Ishikawa (cell line): Measurements from ENCODE around the gene BCL2L15.

Experiments
- CEBPB ChIP-seq: IDR thresholded peaks from 2 replicates; pipeline ENCODE4 v1.6.1; 2012
- EP300 ChIP-seq: IDR thresholded peaks from 2 replicates; pipeline ENCODE4 v1.6.1; 2012; ENCODE audit warnings: borderline replicate concordance
- RAD21 ChIP-seq: IDR thresholded peaks from 2 replicates; pipeline ENCODE4 v1.6.1; 2012; ENCODE audit warnings: low read depth
- TEAD4 ChIP-seq: IDR thresholded peaks from 2 replicates; pipeline ENCODE4 v1.6.1; 2012
- YY1 ChIP-seq: IDR thresholded peaks from 2 replicates; pipeline ENCODE4 v1.6.1; 2012; ENCODE audit warnings: low read depth
- TF ChIP-seq, protein P1 (sequence below): IDR thresholded peaks from 2 replicates; pipeline ENCODE4 v1.6.1; 2012
- TF ChIP-seq, protein P2 (sequence below): IDR thresholded peaks from 2 replicates; pipeline ENCODE4 v1.6.1; 2012; ENCODE audit warnings: low read depth, mild to moderate bottlenecking

DNA sequence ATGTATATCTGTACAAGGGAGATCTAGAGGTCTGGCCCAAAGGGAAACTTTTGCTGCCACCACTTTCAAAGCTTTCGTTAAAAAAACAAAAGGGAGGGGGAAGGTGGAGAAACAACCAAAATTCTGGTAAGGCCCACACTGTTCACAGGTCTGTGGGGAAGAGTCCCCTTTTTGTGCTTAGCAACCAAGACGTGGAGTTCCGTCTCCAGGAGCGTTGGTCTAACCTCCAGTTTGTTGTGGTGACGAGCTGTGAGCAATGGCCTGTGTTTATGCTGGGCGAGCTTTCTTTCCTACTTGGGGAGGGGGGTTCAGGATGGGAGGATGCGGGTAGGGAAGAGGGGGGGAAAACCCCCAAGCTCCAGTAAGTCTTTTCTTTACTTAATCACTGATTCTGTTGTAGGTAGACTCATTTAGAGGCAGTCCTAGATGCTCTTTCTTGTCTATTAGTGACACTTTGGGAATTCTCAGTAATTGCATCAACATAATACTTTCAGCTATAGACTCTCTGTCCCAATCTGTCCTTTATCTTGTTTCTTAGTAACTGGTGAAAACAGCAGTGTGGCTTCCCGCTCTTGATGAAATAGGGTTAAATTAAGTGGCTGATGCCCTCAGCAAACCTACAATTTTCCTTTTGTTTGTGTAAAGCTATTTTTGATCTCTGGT, 43.2 kb upstream of the BCL2L15 start:
- TF ChIP-seq, protein P1, sequence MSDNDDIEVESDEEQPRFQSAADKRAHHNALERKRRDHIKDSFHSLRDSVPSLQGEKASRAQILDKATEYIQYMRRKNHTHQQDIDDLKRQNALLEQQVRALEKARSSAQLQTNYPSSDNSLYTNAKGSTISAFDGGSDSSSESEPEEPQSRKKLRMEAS, result no peak
- no peak for TF ChIP-seq YY1
- TF ChIP-seq, protein P2, sequence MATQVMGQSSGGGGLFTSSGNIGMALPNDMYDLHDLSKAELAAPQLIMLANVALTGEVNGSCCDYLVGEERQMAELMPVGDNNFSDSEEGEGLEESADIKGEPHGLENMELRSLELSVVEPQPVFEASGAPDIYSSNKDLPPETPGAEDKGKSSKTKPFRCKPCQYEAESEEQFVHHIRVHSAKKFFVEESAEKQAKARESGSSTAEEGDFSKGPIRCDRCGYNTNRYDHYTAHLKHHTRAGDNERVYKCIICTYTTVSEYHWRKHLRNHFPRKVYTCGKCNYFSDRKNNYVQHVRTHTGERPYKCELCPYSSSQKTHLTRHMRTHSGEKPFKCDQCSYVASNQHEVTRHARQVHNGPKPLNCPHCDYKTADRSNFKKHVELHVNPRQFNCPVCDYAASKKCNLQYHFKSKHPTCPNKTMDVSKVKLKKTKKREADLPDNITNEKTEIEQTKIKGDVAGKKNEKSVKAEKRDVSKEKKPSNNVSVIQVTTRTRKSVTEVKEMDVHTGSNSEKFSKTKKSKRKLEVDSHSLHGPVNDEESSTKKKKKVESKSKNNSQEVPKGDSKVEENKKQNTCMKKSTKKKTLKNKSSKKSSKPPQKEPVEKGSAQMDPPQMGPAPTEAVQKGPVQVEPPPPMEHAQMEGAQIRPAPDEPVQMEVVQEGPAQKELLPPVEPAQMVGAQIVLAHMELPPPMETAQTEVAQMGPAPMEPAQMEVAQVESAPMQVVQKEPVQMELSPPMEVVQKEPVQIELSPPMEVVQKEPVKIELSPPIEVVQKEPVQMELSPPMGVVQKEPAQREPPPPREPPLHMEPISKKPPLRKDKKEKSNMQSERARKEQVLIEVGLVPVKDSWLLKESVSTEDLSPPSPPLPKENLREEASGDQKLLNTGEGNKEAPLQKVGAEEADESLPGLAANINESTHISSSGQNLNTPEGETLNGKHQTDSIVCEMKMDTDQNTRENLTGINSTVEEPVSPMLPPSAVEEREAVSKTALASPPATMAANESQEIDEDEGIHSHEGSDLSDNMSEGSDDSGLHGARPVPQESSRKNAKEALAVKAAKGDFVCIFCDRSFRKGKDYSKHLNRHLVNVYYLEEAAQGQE, result no peak
- TF ChIP-seq CEBPB, result no peak
- no peak for TF ChIP-seq EP300
- TF ChIP-seq TEAD4, result no peak
- no peak for TF ChIP-seq RAD21
